Measurements from ENCODE around the gene PGLYRP1. TPM values are rescaled to one million over a fixed set of nuclear protein-coding genes. Genes with fewer than 3 reads are reported as not detected.

The PGLYRP1 gene
- total and polyA plus RNA-seq, 2 of the 13 experiments (the other 11 are each of a cell fraction or from before 2014, with no cell fraction given): not detected

DNA sequence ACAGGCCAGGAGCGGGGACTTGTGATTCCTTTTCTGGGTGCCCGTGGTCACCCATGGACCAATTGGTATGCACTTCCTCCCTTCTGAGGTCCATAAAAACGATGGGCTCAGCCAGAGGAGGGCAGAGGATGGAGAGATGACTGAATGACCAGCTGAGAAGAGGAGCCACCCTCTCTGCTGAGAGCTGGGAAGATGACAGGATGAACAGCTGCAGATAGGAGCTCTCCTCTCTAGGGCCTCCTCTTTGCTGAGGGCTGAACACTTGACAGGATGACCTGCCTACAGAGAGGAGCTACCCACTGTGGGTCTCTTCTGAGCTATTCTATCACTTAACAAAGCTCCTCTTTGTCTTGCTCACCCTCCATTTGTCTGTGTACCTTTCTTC, 13.9 kb upstream of the PGLYRP1 start:
- Histone ChIP-seq H3K27ac (ENCODE audit: extremely low read length, insufficient read depth, low read length) (no peak overlapping the region), H3K4me3 (replicated peaks in 1 of 3; ENCODE audit: insufficient read depth in 1 of 3, low read depth in 2 of 3, low read length in 3 of 3) (no peak overlapping the region), H3K9me3 (ENCODE audit: low read length) (no peaks in the 10 kb centered on the region), H4K20me1 (ENCODE audit: insufficient read depth, low read length) (no peaks in the 10 kb centered on the region), H3K4me1 (ENCODE audit: insufficient read depth, low read length) (peaks cover 19% of the 10 kb centered on the region), H3K4me2 (ENCODE audit: low read depth, low read length) (no peak overlapping the region), H3K27me3 (ENCODE audit: control insufficient read depth in 1 of 2, insufficient read depth in 2 of 2, low read length in 2 of 2) (no peaks in the 10 kb centered on the region), H3K36me3 (replicated peaks in 1 of 2; ENCODE audit: control insufficient read depth in 1 of 2, insufficient read depth in 2 of 2, low read length in 2 of 2) (no peaks in the 10 kb centered on the region), H2AFZ (ENCODE audit: low read length) (no peak overlapping the region), H3K9ac (ENCODE audit: insufficient read depth, low read depth, low read length) (no peak overlapping the region), H3K79me2 (ENCODE audit: insufficient read depth, low read length) (no peaks in the 10 kb centered on the region)
- ChIA-PET POLR2A (no interaction called here), CTCF (ENCODE audit: low intra/inter-chr PET ratio, low total read pairs) (no interaction called here)
- WGBS (ENCODE audit: low lambda C conversion rate): no CpG with 5 or more reads among the region's 3 CpGs
- in situ Hi-C loops (cut with HindIII; ENCODE audit: extremely low pct_ligation_motif_present, low pct_unique_long_range_greater_than_20kb) (no loop called here), intact Hi-C loops (cut with micrococcal nuclease; ENCODE audit: unreplicated experiment) (loop anchor here (2.0 kb wide), 2 partner anchors 40 to 80 kb away; no protein-coding TSS in a partner anchor)
- no TSS peak for BruUV-seq (replicated peaks)
- ATAC-seq: peak; percentile 52
- TF ChIP-seq HNRNPLL (IDR thresholded peaks at IDR 0.05; ENCODE audit: low read depth, low read length, poor library complexity, severe bottlenecking): no peak
- no peak for TF ChIP-seq KDM6A (CRISPR knock-in tag; IDR thresholded peaks at IDR 0.05; ENCODE audit: low read depth)
- TF ChIP-seq ZNF737 (CRISPR knock-in tag; IDR thresholded peaks at IDR 0.05; ENCODE audit: borderline replicate concordance): no peak
- no peak for TF ChIP-seq ZNF572 (CRISPR knock-in tag; IDR thresholded peaks at IDR 0.05)
- no peak for TF ChIP-seq TAF1 (CRISPR knock-in tag; IDR thresholded peaks at IDR 0.05)
- TF ChIP-seq, protein P1, sequence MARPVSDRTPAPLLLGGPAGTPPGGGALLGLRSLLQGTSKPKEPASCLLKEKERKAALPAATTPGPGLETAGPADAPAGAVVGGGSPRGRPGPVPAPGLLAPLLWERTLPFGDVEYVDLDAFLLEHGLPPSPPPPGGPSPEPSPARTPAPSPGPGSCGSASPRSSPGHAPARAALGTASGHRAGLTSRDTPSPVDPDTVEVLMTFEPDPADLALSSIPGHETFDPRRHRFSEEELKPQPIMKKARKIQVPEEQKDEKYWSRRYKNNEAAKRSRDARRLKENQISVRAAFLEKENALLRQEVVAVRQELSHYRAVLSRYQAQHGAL (CRISPR knock-in tag; IDR thresholded peaks at IDR 0.05; ENCODE audit: not compliant biosample characterization): no peak
- no peak for TF ChIP-seq ADNP (CRISPR knock-in tag; IDR thresholded peaks at IDR 0.05)
- TF ChIP-seq YEATS2 (CRISPR knock-in tag; IDR thresholded peaks at IDR 0.05; ENCODE audit: borderline replicate concordance): no peak
- no peak for TF ChIP-seq ZNF205 (CRISPR knock-in tag; IDR thresholded peaks at IDR 0.05)
- no peak for TF ChIP-seq ZNF281 (CRISPR knock-in tag; IDR thresholded peaks at IDR 0.05; ENCODE audit: borderline replicate concordance)
- TF ChIP-seq NKX3-1 (CRISPR knock-in tag; IDR thresholded peaks at IDR 0.05): no peak
- FAIRE-seq: no peak
- DNase-seq (ENCODE audit: low spot score): peak; percentile 36

All from HepG2 (cell line).